ENCODE measurements around the gene ITIH4. TPM values are rescaled to one million over a fixed set of nuclear protein-coding genes. Genes with fewer than 3 reads are reported as not detected.

The ITIH4 gene
- not detected for polyA plus RNA-seq

DNA sequence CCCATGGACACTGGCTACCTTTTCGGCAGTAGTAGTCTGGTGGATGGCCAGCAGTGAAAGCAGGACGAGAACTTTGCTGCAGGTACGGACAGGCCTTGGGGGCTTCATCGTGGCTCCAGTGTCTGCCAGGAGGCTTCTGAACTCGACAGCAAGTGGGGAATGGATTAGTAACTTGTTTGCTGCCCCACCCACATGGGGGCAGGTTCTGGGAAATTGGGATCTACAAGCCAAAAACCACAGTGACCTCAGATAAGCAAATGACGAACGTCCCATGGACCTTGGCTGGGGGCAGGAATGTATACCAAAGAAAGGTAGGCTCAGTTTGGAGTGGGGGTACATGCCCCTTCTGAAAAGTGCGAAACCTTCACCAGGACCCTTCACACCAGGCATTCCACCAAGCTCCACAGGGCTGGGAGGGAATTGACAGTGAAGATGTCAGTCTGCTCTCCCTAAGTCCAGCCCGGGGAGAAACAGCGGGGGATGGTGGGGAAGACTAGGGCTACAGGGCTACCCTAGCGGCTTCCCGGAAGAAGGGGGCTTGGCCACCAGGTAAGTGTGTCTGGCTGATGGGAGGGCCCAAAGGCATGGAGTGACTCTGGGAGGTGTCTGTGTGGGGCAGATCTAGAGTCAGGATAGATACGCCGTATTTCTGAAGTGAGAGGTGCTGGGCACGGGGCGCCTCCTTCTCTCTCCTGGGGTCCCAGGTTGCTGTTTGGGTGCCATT, at the start of gene ITIH4:
Gene ITIH4, minus strand, starts transcription at position 138 of the 724 bp plus-strand sequence. Its CDS starts 30 bp downstream, at position 108.
- no peaks in the 10 kb centered on the region for H3K4me1 Mint-ChIP-seq
- no peak within 1 kb of the TSS for H3K4me3 Mint-ChIP-seq
- H3K27ac Mint-ChIP-seq, result no peak within 1 kb of the TSS
- peaks cover 4% of the 10 kb centered on the region for H3K36me3 Mint-ChIP-seq
- H3K9me3 Mint-ChIP-seq, result no peaks in the 10 kb centered on the region
- no peaks in the 10 kb centered on the region for H3K27me3 Mint-ChIP-seq

DNA sequence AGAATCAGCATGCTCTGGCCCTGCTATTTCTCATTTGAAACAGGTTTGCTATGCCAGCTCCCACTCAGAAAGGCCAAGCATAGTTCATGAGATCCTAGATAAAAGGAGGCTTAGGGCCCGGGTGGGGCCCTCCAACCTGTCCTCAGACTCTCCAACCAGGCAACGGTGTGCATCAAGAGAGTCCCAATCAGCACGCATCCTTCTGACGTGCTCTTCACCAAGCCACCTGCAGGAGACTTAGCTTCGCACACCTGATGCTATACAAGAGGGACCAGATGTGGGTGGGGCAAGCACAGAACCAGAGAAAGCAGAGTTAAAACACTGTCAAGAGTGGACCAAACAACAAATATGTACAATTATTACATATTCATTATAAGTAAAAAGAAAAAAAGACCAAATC, 49.6 kb upstream of the ITIH4 start:
- Mint-ChIP-seq H3K36me3 (peaks cover 6% of the 10 kb centered on the region), H3K4me3 (no peak overlapping the region), H3K9me3 (peaks cover 0 to 4% (median 0%) of the 10 kb centered on the region in 3 donors), H3K27ac (no peak overlapping the region), H3K4me1 (peaks cover 6 to 9% (median 8%) of the 10 kb centered on the region in 3 donors), H3K27me3 (no peaks in the 10 kb centered on the region)

DNA sequence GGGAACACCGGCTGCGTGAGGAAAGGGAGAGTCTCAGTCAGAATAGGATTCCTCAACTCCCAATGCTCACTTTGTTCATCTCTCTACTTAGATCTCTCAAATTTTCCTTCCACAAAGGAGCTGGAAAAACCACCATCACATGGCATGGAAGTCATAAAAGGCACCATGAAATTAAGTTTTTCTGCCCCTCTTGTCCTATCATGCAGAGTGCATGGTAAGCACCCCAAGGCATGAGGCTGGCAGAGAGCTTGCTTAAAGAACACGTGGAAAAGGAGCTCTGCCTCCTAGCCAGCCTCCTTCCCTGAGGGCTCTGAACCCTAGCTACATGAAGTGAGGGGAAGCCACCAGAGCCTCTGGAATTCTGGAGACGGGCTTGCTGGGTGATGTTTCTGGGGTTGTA, 49.1 kb upstream of the ITIH4 start:
- Mint-ChIP-seq H3K9me3 (no peaks in the 10 kb centered on the region), H3K27ac (no peak overlapping the region), H3K36me3 (peaks cover 2% of the 10 kb centered on the region), H3K4me1 (peaks cover 8 to 12% (median 11%) of the 10 kb centered on the region in 3 donors), H3K27me3 (no peaks in the 10 kb centered on the region), H3K4me3 (no peak overlapping the region)

DNA sequence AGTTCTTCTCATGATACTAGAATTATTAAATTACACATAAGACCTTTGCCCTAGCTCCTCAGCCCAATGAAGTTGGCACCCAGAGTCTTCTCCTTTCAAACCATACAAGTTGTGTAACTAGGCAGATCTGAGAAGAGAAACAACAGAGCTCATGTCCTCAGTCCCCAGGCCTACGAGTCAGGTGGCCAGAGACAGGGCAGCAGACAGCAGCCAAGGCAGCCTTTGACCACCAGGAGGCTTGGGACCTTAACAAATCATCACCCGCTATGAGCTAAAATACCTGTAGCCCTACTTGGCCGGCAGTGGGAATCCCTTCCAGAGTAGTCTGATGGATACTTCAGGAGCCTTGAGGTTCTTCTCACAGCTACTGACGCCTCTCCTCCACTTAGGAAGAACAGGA, 48.6 kb upstream of the ITIH4 start:
- Mint-ChIP-seq H3K36me3 (peaks cover 2% of the 10 kb centered on the region), H3K27ac (no peak overlapping the region), H3K9me3 (no peaks in the 10 kb centered on the region), H3K27me3 (no peaks in the 10 kb centered on the region), H3K4me3 (no peak overlapping the region), H3K4me1 (peaks cover 6 to 16% (median 11%) of the 10 kb centered on the region in 3 donors)

DNA sequence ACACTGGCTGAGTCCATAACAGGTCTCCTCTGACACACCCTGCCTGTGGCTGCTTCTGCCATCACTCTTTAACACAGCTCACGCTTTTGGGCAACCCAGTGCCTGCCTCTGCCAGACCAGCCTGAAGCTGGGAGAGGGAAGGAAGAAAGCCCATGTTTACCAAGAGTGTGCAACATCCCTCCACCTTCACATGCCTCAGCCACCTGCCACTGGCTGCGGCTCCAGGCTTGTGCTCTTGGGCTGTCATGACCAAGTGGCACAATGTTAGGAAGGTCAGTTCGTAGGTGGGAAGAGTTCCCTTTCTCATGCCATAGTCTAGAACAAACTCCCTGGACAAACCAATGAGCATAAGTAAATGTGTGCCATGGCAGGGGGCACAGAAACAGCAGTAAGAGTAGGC, 46.6 kb upstream of the ITIH4 start:
- H3K27me3 Mint-ChIP-seq, result no peaks in the 10 kb centered on the region
- H3K4me1 Mint-ChIP-seq, result peaks cover 6 to 16% (median 11%) of the 10 kb centered on the region in 3 donors
- no peak overlapping the region for H3K27ac Mint-ChIP-seq
- peaks cover 2% of the 10 kb centered on the region for H3K36me3 Mint-ChIP-seq
- no peaks in the 10 kb centered on the region for H3K9me3 Mint-ChIP-seq
- H3K4me3 Mint-ChIP-seq, result no peak overlapping the region

DNA sequence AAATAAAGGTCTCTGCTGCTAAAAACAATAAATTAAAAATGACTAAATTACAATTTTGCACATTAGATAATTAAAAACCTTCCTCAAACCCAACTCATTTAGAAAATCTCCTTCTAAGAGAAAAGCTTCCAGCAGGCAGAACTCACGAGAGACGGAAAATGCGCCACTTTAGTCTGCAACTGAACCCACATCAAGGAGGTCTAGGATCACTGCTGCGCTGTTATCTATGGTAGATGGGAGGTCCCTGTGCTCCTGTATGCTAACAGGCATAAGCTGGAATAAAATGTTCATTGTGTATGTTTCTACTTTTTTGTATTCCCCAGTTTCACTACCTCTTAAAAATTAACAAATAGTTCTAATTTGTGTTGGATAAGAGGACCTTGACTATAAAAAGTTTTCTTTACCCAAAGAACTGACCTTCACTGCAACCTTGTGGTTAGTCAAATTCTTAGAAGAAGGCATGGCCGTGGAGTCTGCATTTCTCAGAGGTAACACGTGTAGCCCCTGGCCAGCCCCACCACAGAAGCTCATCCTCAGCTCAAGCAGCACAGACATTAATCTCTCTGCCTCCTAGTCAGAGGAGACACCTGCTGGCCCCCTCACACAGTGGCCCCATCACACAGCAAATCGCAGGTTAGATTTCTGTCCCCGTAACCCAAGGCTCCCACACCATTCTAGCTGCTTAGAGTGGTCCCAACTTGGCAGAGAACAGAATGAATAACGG, 44.6 kb upstream of the ITIH4 start:
- H3K27ac Mint-ChIP-seq, result no peak overlapping the region
- peaks cover 6 to 16% (median 15%) of the 10 kb centered on the region in 3 donors for H3K4me1 Mint-ChIP-seq
- H3K4me3 Mint-ChIP-seq, result peak overlapping the region in 2 of 4 donors; percentile 5 to 47
- H3K36me3 Mint-ChIP-seq, result peaks cover 2% of the 10 kb centered on the region
- H3K27me3 Mint-ChIP-seq, result no peaks in the 10 kb centered on the region
- no peaks in the 10 kb centered on the region for H3K9me3 Mint-ChIP-seq

DNA sequence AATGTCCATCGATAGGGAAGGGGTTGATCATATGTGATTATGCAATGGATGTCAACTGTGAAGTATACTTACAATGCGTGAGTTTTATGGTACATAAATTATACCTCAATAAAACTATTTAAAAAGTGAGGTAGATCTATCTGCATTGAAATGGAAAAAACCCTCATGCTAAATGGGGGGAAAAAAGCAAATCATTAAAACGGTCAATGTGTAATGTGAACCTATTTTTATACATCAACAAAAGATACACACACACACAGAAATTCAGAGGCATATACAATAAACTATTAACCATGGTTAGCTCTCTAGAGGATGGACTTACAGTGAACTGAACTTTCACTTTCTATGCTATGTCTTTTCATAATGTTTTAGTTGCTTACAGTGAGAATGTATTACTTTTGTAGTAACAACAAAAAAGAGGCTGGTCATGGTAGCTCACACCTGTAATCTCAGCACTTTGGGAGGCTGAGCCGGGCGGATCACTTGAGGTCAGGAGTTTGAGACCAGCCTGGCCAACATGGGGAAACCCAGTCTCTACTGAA, 43.8 kb upstream of the ITIH4 start:
- Mint-ChIP-seq H3K4me1 (peaks cover 6 to 16% (median 15%) of the 10 kb centered on the region in 3 donors), H3K27me3 (no peaks in the 10 kb centered on the region), H3K9me3 (no peaks in the 10 kb centered on the region), H3K36me3 (peaks cover 2% of the 10 kb centered on the region), H3K4me3 (no peak overlapping the region), H3K27ac (no peak overlapping the region)

DNA sequence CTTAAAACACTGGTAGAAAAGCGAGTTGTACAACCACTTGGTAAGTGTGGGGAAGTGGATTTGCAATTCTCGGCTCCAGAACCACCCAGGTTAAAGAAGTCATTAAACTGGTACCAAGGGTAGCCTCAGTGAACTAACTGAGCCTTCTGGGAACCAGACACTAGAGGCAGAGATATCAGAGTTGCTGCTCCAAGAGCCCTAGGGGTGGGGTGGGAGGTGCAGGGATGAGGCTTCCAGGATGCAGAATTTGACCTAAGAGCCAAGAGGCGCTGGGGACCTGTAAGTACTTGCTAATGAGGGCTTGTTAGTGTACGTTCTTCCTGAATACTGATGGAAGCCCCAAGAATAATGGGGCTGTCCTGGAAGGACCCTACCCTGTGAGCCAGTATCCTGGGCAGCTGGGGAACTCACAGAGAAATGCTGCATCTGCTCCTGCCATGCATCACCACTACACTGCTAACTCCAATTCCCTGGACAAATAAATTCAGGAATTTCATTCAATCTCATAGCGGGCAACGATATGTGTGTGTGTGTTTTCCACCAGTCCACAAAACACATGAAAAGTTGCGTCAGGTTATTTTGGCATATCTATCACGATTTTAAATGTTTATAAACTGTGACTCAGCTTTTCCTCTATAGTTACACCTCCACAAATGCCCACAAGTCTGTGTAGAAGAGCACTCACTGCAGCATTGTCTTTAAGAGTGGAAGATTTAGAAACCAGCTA, 43.1 kb upstream of the ITIH4 start:
- Mint-ChIP-seq H3K9me3 (no peaks in the 10 kb centered on the region), H3K36me3 (peaks cover 2% of the 10 kb centered on the region), H3K27me3 (no peaks in the 10 kb centered on the region), H3K4me1 (peaks cover 6 to 17% (median 16%) of the 10 kb centered on the region in 3 donors), H3K4me3 (no peak overlapping the region), H3K27ac (no peak overlapping the region)

DNA sequence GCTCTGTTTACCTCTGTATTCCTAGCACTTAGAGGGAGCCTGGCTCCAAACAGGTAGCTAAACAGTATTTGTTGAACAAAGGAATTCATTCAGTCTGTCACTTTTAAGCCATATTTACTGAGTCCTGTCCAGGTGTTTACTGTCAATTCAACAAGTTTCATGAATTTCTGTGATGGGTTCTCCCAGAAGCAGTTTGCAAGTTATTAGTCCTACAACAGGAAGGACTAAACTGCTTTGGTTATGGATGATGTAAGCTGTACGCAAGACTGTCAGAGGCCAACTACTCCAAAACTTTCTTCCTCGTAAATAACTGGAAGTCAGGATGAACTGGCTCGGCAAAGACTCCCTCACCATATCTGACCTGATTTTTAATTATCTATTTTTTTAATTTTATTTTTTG, 41.8 kb upstream of the ITIH4 start:
- no peak overlapping the region for H3K4me3 Mint-ChIP-seq
- peaks cover 6 to 17% (median 16%) of the 10 kb centered on the region in 3 donors for H3K4me1 Mint-ChIP-seq

DNA sequence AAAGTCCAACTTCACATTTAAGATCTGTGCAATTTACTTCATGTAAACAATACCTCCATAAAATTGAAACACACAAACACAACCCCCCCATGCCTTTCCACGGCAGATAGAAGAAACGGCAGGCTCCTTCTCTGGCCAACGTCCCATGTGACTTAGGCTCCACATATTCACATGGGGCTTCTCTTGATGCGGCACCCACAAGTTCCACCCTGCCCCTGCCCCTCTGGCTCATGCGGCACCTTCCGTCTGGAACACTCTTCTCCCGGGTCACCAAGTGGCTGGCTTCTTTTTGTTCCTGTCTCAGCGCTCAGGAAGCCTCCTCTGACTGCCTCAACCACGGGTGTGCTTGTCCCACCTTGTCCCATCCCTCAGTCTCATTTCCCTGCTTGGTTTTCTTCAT, 41.3 kb upstream of the ITIH4 start:
- Mint-ChIP-seq H3K36me3 (peaks cover 4% of the 10 kb centered on the region), H3K4me3 (no peak overlapping the region), H3K27ac (no peak overlapping the region), H3K9me3 (no peaks in the 10 kb centered on the region), H3K4me1 (peaks cover 6 to 17% (median 16%) of the 10 kb centered on the region in 3 donors), H3K27me3 (no peaks in the 10 kb centered on the region)

More for the DNA sequence above, 41.8 kb upstream of the ITIH4 start:
- Mint-ChIP-seq H3K36me3 (peaks cover 3% of the 10 kb centered on the region), H3K9me3 (no peaks in the 10 kb centered on the region), H3K27me3 (no peaks in the 10 kb centered on the region), H3K27ac (no peak overlapping the region)

DNA sequence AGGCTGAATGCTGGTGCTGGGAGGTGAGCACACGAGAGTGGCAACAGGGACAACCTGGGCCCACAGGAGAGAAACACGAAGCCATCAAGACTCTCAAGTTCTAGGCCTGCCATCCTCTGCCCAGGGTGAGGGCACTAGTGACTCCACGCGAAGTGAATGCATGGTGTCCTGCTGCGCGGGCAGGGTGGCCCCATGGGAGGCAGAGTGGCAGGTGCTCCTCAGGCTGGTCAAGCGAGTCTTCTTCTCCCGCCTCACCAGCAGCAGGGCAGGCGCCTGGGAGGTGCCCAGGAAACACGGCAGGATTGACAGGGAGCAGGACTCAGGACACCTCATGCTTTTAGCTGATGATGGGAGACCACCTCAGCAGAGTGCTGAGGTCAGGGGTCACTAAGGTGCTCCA, 40.0 kb upstream of the ITIH4 start:
- Mint-ChIP-seq H3K9me3 (peaks cover 2 to 4% (median 4%) of the 10 kb centered on the region in 3 donors), H3K27me3 (no peaks in the 10 kb centered on the region), H3K4me3 (no peak overlapping the region), H3K27ac (no peak overlapping the region), H3K4me1 (peaks cover 6 to 13% (median 13%) of the 10 kb centered on the region in 3 donors), H3K36me3 (peaks cover 9% of the 10 kb centered on the region)

DNA sequence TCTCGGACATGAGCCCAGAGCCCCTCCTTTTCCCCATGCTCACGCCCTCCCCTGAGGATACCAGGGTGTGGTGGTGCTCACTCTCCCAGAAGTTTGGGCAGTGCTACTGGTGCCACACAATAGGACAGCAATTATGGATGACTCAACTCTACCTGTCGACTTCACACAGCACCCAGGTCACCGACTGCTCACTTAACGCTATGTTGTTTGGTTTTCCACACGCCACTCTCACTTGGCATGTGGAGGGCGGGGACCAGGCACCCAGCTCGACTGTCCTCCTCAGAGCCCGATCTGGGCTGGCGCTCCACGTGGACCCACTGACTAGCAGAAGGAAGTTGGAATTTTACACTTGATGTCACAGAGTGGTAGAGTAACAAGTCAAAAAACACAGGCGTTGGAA, 36.0 kb upstream of the ITIH4 start:
- Mint-ChIP-seq H3K9me3 (peaks cover 2 to 12% (median 10%) of the 10 kb centered on the region in 3 donors), H3K36me3 (peaks cover 19% of the 10 kb centered on the region), H3K4me1 (peaks cover 0 to 6% (median 2%) of the 10 kb centered on the region in 3 donors), H3K27me3 (no peaks in the 10 kb centered on the region), H3K27ac (no peak overlapping the region), H3K4me3 (no peak overlapping the region)

DNA sequence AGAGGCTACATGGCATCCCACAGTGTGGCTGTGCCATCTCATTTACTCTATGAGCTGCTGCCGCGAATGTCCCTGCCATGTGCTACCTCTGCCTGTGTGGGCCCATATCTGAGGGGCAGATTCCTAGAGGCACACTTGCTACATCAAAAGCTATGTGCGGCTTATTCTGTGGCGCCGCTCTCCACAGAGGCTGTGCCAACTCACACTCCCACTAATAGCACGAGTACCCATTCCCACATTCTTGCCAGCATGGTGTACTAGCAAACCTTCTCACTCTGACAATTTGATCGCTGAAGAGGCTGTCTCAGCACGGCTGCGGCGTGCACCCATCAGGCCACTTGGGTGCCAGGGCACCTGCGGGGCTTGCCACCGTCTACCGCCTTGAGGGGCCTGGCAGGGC, 35.5 kb upstream of the ITIH4 start:
- Mint-ChIP-seq H3K4me3 (no peak overlapping the region), H3K9me3 (peaks cover 2 to 12% (median 10%) of the 10 kb centered on the region in 3 donors), H3K27me3 (no peaks in the 10 kb centered on the region), H3K27ac (no peak overlapping the region), H3K36me3 (peaks cover 19% of the 10 kb centered on the region), H3K4me1 (peaks cover 0 to 6% (median 2%) of the 10 kb centered on the region in 3 donors)

DNA sequence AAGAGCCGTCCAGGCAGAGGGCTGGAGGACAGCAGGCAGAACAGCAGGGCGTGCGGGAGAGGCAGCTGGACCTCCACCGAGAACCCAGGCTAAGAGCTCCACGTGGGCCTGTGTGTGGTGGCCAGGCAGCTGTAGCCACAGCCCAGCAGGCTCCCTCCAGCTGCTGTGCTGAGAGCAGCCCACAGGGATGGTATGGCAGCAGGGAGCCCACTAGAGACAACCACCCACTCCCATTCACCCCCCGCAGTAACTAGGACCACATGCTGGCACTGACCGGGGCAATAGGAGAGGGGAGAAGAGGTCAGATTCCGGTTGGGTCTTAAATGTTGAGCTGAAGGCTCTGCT, 29.9 kb upstream of the ITIH4 start:
- H3K27ac Mint-ChIP-seq, result no peak overlapping the region
- no peak overlapping the region for H3K4me3 Mint-ChIP-seq
- no peaks in the 10 kb centered on the region for H3K27me3 Mint-ChIP-seq
- peaks cover 0 to 8% (median 7%) of the 10 kb centered on the region in 3 donors for H3K9me3 Mint-ChIP-seq
- H3K36me3 Mint-ChIP-seq, result peaks cover 11% of the 10 kb centered on the region
- H3K4me1 Mint-ChIP-seq, result peaks cover 0 to 7% (median 5%) of the 10 kb centered on the region in 3 donors

All from IgD-negative memory B cell (primary cell).